ENCODE results near the gene FAM117A. TPM values are rescaled to one million over a fixed set of nuclear protein-coding genes. Genes with fewer than 3 reads are reported as not detected.

Gene FAM117A
- total and polyA plus RNA-seq, 2 of the 8 experiments (the other 6 are each of a cell fraction or from before 2014, with no cell fraction given), result 28.4 to 45.7 TPM

DNA sequence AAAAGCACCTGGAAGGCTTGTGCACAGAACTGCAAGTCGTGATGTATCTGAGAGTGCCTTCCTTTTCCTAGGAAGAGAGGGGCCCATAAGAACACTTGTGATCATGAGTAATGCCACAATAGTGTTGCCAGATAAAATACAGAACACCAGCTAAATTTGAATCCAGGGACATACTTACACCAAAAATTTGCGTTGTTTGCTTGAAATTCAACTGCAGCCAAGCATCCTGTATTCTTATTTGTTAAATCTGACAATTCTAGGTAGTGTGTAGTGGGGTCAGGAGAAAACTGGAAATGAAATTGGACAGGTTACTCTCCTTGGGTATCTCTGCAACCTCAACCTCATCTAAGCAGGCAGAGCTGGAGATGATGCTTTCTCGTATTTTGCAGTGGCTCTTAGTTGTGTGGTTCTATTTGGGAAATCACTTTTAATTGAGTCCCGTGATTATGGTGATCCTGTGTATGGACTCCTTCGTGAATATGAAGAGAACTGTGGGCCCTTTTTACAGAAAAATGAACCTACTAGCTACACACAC is 68.2 kb downstream of the FAM117A start:
- Histone ChIP-seq H2BK15ac (ENCODE audit: low read length) (no peak overlapping the region), H3K4me1 (replicated peaks in 1 of 4; ENCODE audit: control insufficient read depth in 3 of 4, insufficient read depth in 4 of 4, low read length in 3 of 4) (peaks cover 0 to 2% (median under 1%) of the 10 kb centered on the region in 4 experiments; a peak in 4 of 7 replicates), H2AK5ac (ENCODE audit: low read depth, low read length) (no peak overlapping the region), H3K14ac (ENCODE audit: insufficient read length) (no peak overlapping the region), H2BK20ac (ENCODE audit: low read length) (no peak overlapping the region), H3K27ac (ENCODE audit: low read depth, low read length) (no peak overlapping the region), H3K79me2 (ENCODE audit: control insufficient read depth in 1 of 2, insufficient read depth in 2 of 2, low read length in 2 of 2) (no peaks in the 10 kb centered on the region), H2BK120ac (replicated peaks; ENCODE audit: low read depth, low read length) (no peak overlapping the region), H3K9me3 (ENCODE audit: insufficient read depth in 2 of 2, low read depth in 1 of 2, low read length in 1 of 2) (no peaks in the 10 kb centered on the region), H3K4ac (replicated peaks; ENCODE audit: insufficient read length, low read depth, low read length) (no peak overlapping the region), H3K79me1 (ENCODE audit: low read depth, low read length) (no peaks in the 10 kb centered on the region), H2BK12ac (ENCODE audit: low read depth, low read length) (no peak overlapping the region), H3K56ac (replicated peaks; ENCODE audit: insufficient read length, low read depth, low read length) (no peak overlapping the region), H3K23me2 (ENCODE audit: low read depth, low read length) (no peaks in the 10 kb centered on the region), H3K9ac (replicated peaks in 1 of 4; ENCODE audit: extremely low read depth in 1 of 4, low read depth in 3 of 4, low read length in 3 of 4) (no peak overlapping the region), H3K4me3 (ENCODE audit: extremely low read depth in 1 of 4, insufficient read depth in 2 of 4, low read depth in 3 of 4, low read length in 4 of 4) (no peak overlapping the region), H4K5ac (ENCODE audit: insufficient read length, low read depth, low read length) (no peak overlapping the region), H4K91ac (replicated peaks; ENCODE audit: insufficient read length, low read length) (no peak overlapping the region), H4K8ac (ENCODE audit: extremely low read depth, insufficient read depth, low read length) (no peak overlapping the region), H2AFZ (ENCODE audit: low read length) (no peak overlapping the region), H2BK5ac (ENCODE audit: low read depth, low read length) (no peak overlapping the region), H3K27me3 (replicated peaks in 1 of 4; ENCODE audit: control insufficient read depth in 3 of 4, extremely low read depth in 1 of 4, insufficient read depth in 3 of 4, low read length in 3 of 4) (no peaks in the 10 kb centered on the region; a peak in 1 of 7 replicates), H3K18ac (ENCODE audit: extremely low read depth, low read length) (no peak overlapping the region), H3K4me2 (ENCODE audit: insufficient read depth in 1 of 2, low read depth in 2 of 2, low read length in 2 of 2) (no peak overlapping the region; a peak in 1 of 4 replicates), H3K23ac (ENCODE audit: insufficient read length) (no peak overlapping the region), H4K20me1 (replicated peaks in 1 of 2; ENCODE audit: control insufficient read depth in 1 of 2, insufficient read depth in 2 of 2, low read length in 2 of 2) (no peaks in the 10 kb centered on the region), H3K36me3 (ENCODE audit: control insufficient read depth in 2 of 4, insufficient read depth in 4 of 4, low read length in 3 of 4) (peaks cover 3 to 6% (median 5%) of the 10 kb centered on the region in 4 experiments; a peak in 4 of 8 replicates)
- CTCF ChIA-PET (ENCODE audit: partially characterized antibody), result interaction anchor here (0.6 to 19.2 kb wide), 34 partner anchors 8 to 302 kb away, joined by 3 to 310 read pairs (median 4); partner anchors contain the start of genes NXPH3 and SLC35B1
- TF ChIP-seq ASH2L (IDR thresholded peaks at IDR 0.05; ENCODE audit: low read length) (no peak), CHD1 (IDR thresholded peaks at IDR 0.05; ENCODE audit: low read depth, low read length) (no peak), KDM1A (IDR thresholded peaks at IDR 0.05; ENCODE audit: borderline replicate concordance, low read length) (no peak)
- POLR2A ChIA-PET (ENCODE audit: partially characterized antibody), result interaction anchor here (0.6 to 4.9 kb wide), 5 partner anchors 8 to 125 kb away, joined by 3 to 29 read pairs (median 3); partner anchors contain the start of gene SLC35B1
- 64% methylated on average over 5 of the region's 5 CpGs; no CpG with 5 or more reads in 1 of the 2 experiments for WGBS, 2 experiments (ENCODE audit: extremely low coverage in 1 of 2, insufficient coverage in 1 of 2, insufficient read length in 1 of 2, insufficient replicate concordance in 2 of 2, low coverage in 1 of 2, low lambda C conversion rate in 2 of 2, missing lambda C conversion rate in 1 of 2)
- FAIRE-seq, result no peak
- no peak for DNase-seq (ENCODE audit: low read depth in 1 of 2, low spot score in 2 of 2)

All from H1 (cell line).